Effector memory CD4-positive, alpha-beta T cell (primary cell): ENCODE measurements around the gene CDKN2AIP.
"Not testable (repeated sequence)": the region's sequence is repeated elsewhere in the genome, so short reads cannot be mapped to it uniquely, and the experiment has no call there.

Source experiments
- DNase-seq, 3 donors: peaks; one replicate each; pipeline ENCODE4 v3.0.0-alpha.2; 2020
- H3K27ac ChIP-seq: 2 replicates; pipeline ENCODE4 v1.7.0; 2013; ENCODE audit warnings: mild to moderate bottlenecking, low read length, moderate library complexity; ENCODE audit not compliant: insufficient read depth, poor library complexity, severe bottlenecking
- H3K27me3 ChIP-seq: replicated peaks from 2 replicates; pipeline ENCODE4 v1.7.0; 2013; ENCODE audit warnings: mild to moderate bottlenecking, low read length; ENCODE audit not compliant: insufficient read depth, control insufficient read depth, poor library complexity, severe bottlenecking
- H3K36me3 ChIP-seq: 2 replicates; pipeline ENCODE4 v1.7.0; 2013; ENCODE audit warnings: mild to moderate bottlenecking, low read length, moderate library complexity; ENCODE audit not compliant: control insufficient read depth, insufficient read depth
- H3K4me1 ChIP-seq: 2 replicates; pipeline ENCODE4 v1.7.0; 2013; ENCODE audit warnings: low read length, mild to moderate bottlenecking; ENCODE audit not compliant: control insufficient read depth, insufficient read depth, poor library complexity, severe bottlenecking
- H3K4me3 ChIP-seq: 2 replicates; pipeline ENCODE4 v1.7.0; 2013; ENCODE audit warnings: low read length, low read depth, mild to moderate bottlenecking; ENCODE audit not compliant: insufficient read depth, poor library complexity, severe bottlenecking
- H3K9me3 ChIP-seq: 2 replicates; pipeline ENCODE4 v1.7.0; 2013; ENCODE audit warnings: mild to moderate bottlenecking, low read length, moderate library complexity; ENCODE audit not compliant: control insufficient read depth

The CDKN2AIP gene

GRCh38 chr4:183468210-183469095 lies 24.0 kb downstream of the CDKN2AIP start:
- Histone ChIP-seq H3K4me3 (no peak overlapping the region), H3K27me3 (no peaks in the 10 kb centered on the region), H3K4me1 (no peaks in the 10 kb centered on the region), H3K27ac (no peak overlapping the region), H3K36me3 (no peaks in the 10 kb centered on the region), H3K9me3 (no peaks in the 10 kb centered on the region)
- no peak for DNase-seq

- Histone ChIP-seq H3K27me3 (no peaks in the 10 kb centered on the region), H3K27ac (no peak overlapping the region)
- DNase-seq = no peak
Observed at GRCh38 chr4:183469285-183469684, 24.8 kb downstream of the CDKN2AIP start.

GRCh38 chr4:183469936-183470335 lies 25.5 kb downstream of the CDKN2AIP start:
- Histone ChIP-seq H3K9me3 (no peaks in the 10 kb centered on the region), H3K4me1 (no peaks in the 10 kb centered on the region), H3K27me3 (no peaks in the 10 kb centered on the region), H3K36me3 (no peaks in the 10 kb centered on the region), H3K4me3 (no peak overlapping the region), H3K27ac (no peak overlapping the region)
- DNase-seq = no peak

More at GRCh38 chr4:183469285-183469684, 24.8 kb downstream of the CDKN2AIP start:
- Histone ChIP-seq H3K4me1 (no peaks in the 10 kb centered on the region), H3K9me3 (no peaks in the 10 kb centered on the region), H3K4me3 (no peak overlapping the region), H3K36me3 (no peaks in the 10 kb centered on the region)

GRCh38 chr4:183470821-183471220 lies 26.4 kb downstream of the CDKN2AIP start:
- Histone ChIP-seq H3K4me1 (no peaks in the 10 kb centered on the region), H3K36me3 (no peaks in the 10 kb centered on the region), H3K27ac (no peak overlapping the region), H3K4me3 (no peak overlapping the region), H3K9me3 (no peaks in the 10 kb centered on the region), H3K27me3 (no peaks in the 10 kb centered on the region)
- DNase-seq = no peak

- no peak overlapping the region for H3K4me3 ChIP-seq
- no peaks in the 10 kb centered on the region for H3K36me3 ChIP-seq
- peak; percentile 43 to 68 (median 62) for DNase-seq
- no peaks in the 10 kb centered on the region for H3K27me3 ChIP-seq
- H3K9me3 ChIP-seq = no peaks in the 10 kb centered on the region
- H3K4me1 ChIP-seq = no peaks in the 10 kb centered on the region
- no peak overlapping the region for H3K27ac ChIP-seq
Observed at GRCh38 chr4:183471946-183472708, 27.7 kb downstream of the CDKN2AIP start.

GRCh38 chr4:183478123-183478522 lies 33.7 kb downstream of the CDKN2AIP start:
- no peaks in the 10 kb centered on the region for H3K27me3 ChIP-seq
- H3K4me1 ChIP-seq = no peaks in the 10 kb centered on the region
- no peak overlapping the region for H3K4me3 ChIP-seq
- DNase-seq = no peak
- no peak overlapping the region for H3K27ac ChIP-seq
- no peaks in the 10 kb centered on the region for H3K36me3 ChIP-seq
- no peaks in the 10 kb centered on the region for H3K9me3 ChIP-seq

GRCh38 chr4:183478926-183479325 lies 34.5 kb downstream of the CDKN2AIP start:
- no peaks in the 10 kb centered on the region for H3K27me3 ChIP-seq
- DNase-seq = no peak
- H3K36me3 ChIP-seq = no peaks in the 10 kb centered on the region
- no peaks in the 10 kb centered on the region for H3K9me3 ChIP-seq
- H3K27ac ChIP-seq = no peak overlapping the region
- H3K4me1 ChIP-seq = no peaks in the 10 kb centered on the region
- no peak overlapping the region for H3K4me3 ChIP-seq

GRCh38 chr4:183482515-183483095 lies 38.2 kb downstream of the CDKN2AIP start:
- H3K4me3 ChIP-seq, H3K27ac ChIP-seq, DNase-seq, H3K36me3 ChIP-seq, H3K27me3 ChIP-seq, H3K4me1 ChIP-seq, H3K9me3 ChIP-seq: not testable (repeated sequence)

GRCh38 chr4:183483997-183484396 lies 39.6 kb downstream of the CDKN2AIP start:
- no peak overlapping the region for H3K27ac ChIP-seq
- H3K9me3 ChIP-seq = no peaks in the 10 kb centered on the region
- DNase-seq = no peak
- no peaks in the 10 kb centered on the region for H3K36me3 ChIP-seq
- no peak overlapping the region for H3K4me3 ChIP-seq
- no peaks in the 10 kb centered on the region for H3K4me1 ChIP-seq
- H3K27me3 ChIP-seq = no peaks in the 10 kb centered on the region
